ENCODE measurements around the gene STAMBPL1.
"Not testable (repeated sequence)": the region's sequence is repeated elsewhere in the genome, so short reads cannot be mapped to it uniquely, and the experiment has no call there.

Gene STAMBPL1

GRCh38 chr10:88926566-88927415 lies 46.7 kb downstream of the STAMBPL1 start:
- no peak overlapping the region for H3K9ac ChIP-seq (ENCODE audit: low read depth, low read length, poor library complexity, severe bottlenecking)
- H3K9me3 ChIP-seq (ENCODE audit: insufficient read depth, low read depth, low read length): no peaks in the 10 kb centered on the region
- H2AFZ ChIP-seq (ENCODE audit: low read length): no peak overlapping the region
- no peaks in the 10 kb centered on the region for H3K4me1 ChIP-seq (ENCODE audit: insufficient read depth, low read length, poor library complexity, severe bottlenecking)
- H3K4me2 ChIP-seq (ENCODE audit: low read depth, low read length, poor library complexity, severe bottlenecking): no peak overlapping the region
- no peaks in the 10 kb centered on the region for H3F3A ChIP-seq (ENCODE audit: low read depth)
- TF ChIP-seq EZH2phosphoT487 (IDR thresholded peaks at IDR 0.05; ENCODE audit: borderline replicate concordance): no peak
- TF ChIP-seq, protein P1, sequence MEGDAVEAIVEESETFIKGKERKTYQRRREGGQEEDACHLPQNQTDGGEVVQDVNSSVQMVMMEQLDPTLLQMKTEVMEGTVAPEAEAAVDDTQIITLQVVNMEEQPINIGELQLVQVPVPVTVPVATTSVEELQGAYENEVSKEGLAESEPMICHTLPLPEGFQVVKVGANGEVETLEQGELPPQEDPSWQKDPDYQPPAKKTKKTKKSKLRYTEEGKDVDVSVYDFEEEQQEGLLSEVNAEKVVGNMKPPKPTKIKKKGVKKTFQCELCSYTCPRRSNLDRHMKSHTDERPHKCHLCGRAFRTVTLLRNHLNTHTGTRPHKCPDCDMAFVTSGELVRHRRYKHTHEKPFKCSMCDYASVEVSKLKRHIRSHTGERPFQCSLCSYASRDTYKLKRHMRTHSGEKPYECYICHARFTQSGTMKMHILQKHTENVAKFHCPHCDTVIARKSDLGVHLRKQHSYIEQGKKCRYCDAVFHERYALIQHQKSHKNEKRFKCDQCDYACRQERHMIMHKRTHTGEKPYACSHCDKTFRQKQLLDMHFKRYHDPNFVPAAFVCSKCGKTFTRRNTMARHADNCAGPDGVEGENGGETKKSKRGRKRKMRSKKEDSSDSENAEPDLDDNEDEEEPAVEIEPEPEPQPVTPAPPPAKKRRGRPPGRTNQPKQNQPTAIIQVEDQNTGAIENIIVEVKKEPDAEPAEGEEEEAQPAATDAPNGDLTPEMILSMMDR (conservative IDR thresholded peaks at IDR 0.05; ENCODE audit: low read length): no peak
- H3K36me3 ChIP-seq (ENCODE audit: insufficient read depth, low read length): peaks cover 51% of the 10 kb centered on the region; the same call in 1 of the 2 replicates
- H3K79me2 ChIP-seq (ENCODE audit: insufficient read depth, low read length): no peaks in the 10 kb centered on the region
- H3K9me2 ChIP-seq (replicated peaks; ENCODE audit: low read depth, low read length): no peaks in the 10 kb centered on the region
- no peaks in the 10 kb centered on the region for H3K27me3 ChIP-seq (ENCODE audit: insufficient read depth, low read length, poor library complexity, severe bottlenecking)
- H4K20me1 ChIP-seq (ENCODE audit: insufficient read depth, low read length, poor library complexity, severe bottlenecking): no peaks in the 10 kb centered on the region
- no peak overlapping the region for H3K4me3 ChIP-seq (ENCODE audit: low read length, poor library complexity, severe bottlenecking)

- no peaks in the 10 kb centered on the region for H3K9me2 ChIP-seq (replicated peaks; ENCODE audit: low read depth, low read length)
- no peaks in the 10 kb centered on the region for H3F3A ChIP-seq (ENCODE audit: low read depth)
- H3K4me2 ChIP-seq (ENCODE audit: low read depth, low read length, poor library complexity, severe bottlenecking): no peak overlapping the region
- H3K27me3 ChIP-seq (ENCODE audit: insufficient read depth, low read length, poor library complexity, severe bottlenecking): no peaks in the 10 kb centered on the region
- H3K36me3 ChIP-seq (ENCODE audit: insufficient read depth, low read length): peaks cover 45% of the 10 kb centered on the region; the same call in 1 of the 2 replicates
- H3K9me3 ChIP-seq (ENCODE audit: insufficient read depth, low read depth, low read length): no peaks in the 10 kb centered on the region
- H4K20me1 ChIP-seq (ENCODE audit: insufficient read depth, low read length, poor library complexity, severe bottlenecking): no peaks in the 10 kb centered on the region
- no peak for TF ChIP-seq EZH2phosphoT487 (IDR thresholded peaks at IDR 0.05; ENCODE audit: borderline replicate concordance)
- no peak overlapping the region for H3K9ac ChIP-seq (ENCODE audit: low read depth, low read length, poor library complexity, severe bottlenecking)
- no peak overlapping the region for H3K4me3 ChIP-seq (ENCODE audit: low read length, poor library complexity, severe bottlenecking)
- no peak overlapping the region for H2AFZ ChIP-seq (ENCODE audit: low read length)
- no peaks in the 10 kb centered on the region for H3K4me1 ChIP-seq (ENCODE audit: insufficient read depth, low read length, poor library complexity, severe bottlenecking)
- H3K79me2 ChIP-seq (ENCODE audit: insufficient read depth, low read length): no peaks in the 10 kb centered on the region
These were observed 47.3 kb downstream of the STAMBPL1 start for GRCh38 chr10:88927416-88927690.

GRCh38 chr10:88928254-88928653 lies 48.2 kb downstream of the STAMBPL1 start:
- Histone ChIP-seq H3K4me3 (ENCODE audit: low read length, poor library complexity, severe bottlenecking) (no peak overlapping the region), H3K4me2 (ENCODE audit: low read depth, low read length, poor library complexity, severe bottlenecking) (no peak overlapping the region), H3K9me2 (replicated peaks; ENCODE audit: low read depth, low read length) (no peaks in the 10 kb centered on the region), H3K4me1 (ENCODE audit: insufficient read depth, low read length, poor library complexity, severe bottlenecking) (no peaks in the 10 kb centered on the region), H3K79me2 (ENCODE audit: insufficient read depth, low read length) (no peaks in the 10 kb centered on the region), H4K20me1 (ENCODE audit: insufficient read depth, low read length, poor library complexity, severe bottlenecking) (no peaks in the 10 kb centered on the region), H3K9me3 (ENCODE audit: insufficient read depth, low read depth, low read length) (no peaks in the 10 kb centered on the region), H3K27me3 (ENCODE audit: insufficient read depth, low read length, poor library complexity, severe bottlenecking) (no peaks in the 10 kb centered on the region), H3K36me3 (ENCODE audit: insufficient read depth, low read length) (peaks cover 37% of the 10 kb centered on the region; the same call in 1 of the 2 replicates), H3K9ac (ENCODE audit: low read depth, low read length, poor library complexity, severe bottlenecking) (no peak overlapping the region), H3F3A (ENCODE audit: low read depth) (no peaks in the 10 kb centered on the region), H2AFZ (ENCODE audit: low read length) (no peak overlapping the region)
- no peak for TF ChIP-seq EZH2phosphoT487 (IDR thresholded peaks at IDR 0.05; ENCODE audit: borderline replicate concordance)
- TF ChIP-seq, protein P1 (conservative IDR thresholded peaks at IDR 0.05; ENCODE audit: low read length): no peak

DNA sequence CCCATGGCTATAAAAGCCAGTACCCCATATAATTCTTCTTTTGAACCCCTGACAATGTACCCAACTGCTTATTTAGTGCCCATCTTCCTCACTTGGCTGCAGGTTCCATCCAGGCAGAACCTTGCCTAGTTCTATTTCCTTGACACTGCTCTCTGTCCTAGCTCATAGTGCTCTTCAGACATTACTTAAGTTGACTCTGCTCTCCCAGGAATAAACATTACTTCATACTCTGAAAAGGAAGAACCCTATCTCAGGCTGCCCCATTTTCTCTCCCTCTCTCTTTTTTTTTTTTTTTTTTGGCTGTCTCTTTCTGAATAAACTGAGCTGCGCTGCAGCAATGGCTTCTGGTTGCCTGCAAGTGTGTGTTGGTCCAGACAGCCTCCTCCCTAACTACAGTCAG lies 51.5 kb downstream of the STAMBPL1 start:
- peaks cover 5% of the 10 kb centered on the region for H3K4me1 ChIP-seq (ENCODE audit: insufficient read depth, low read length, poor library complexity, severe bottlenecking)
- H3K9ac ChIP-seq (ENCODE audit: low read depth, low read length, poor library complexity, severe bottlenecking): no peak overlapping the region
- H3K4me2 ChIP-seq (ENCODE audit: low read depth, low read length, poor library complexity, severe bottlenecking): no peak overlapping the region
- no peak overlapping the region for H3K4me3 ChIP-seq (ENCODE audit: low read length, poor library complexity, severe bottlenecking)
- no peaks in the 10 kb centered on the region for H3K79me2 ChIP-seq (ENCODE audit: insufficient read depth, low read length)
- no peaks in the 10 kb centered on the region for H4K20me1 ChIP-seq (ENCODE audit: insufficient read depth, low read length, poor library complexity, severe bottlenecking)
- H3K9me3 ChIP-seq (ENCODE audit: insufficient read depth, low read depth, low read length): no peaks in the 10 kb centered on the region
- H3K27me3 ChIP-seq (ENCODE audit: insufficient read depth, low read length, poor library complexity, severe bottlenecking): no peaks in the 10 kb centered on the region
- H3K9me2 ChIP-seq (replicated peaks; ENCODE audit: low read depth, low read length): no peaks in the 10 kb centered on the region
- no peak overlapping the region for H2AFZ ChIP-seq (ENCODE audit: low read length)
- TF ChIP-seq, protein P1 (conservative IDR thresholded peaks at IDR 0.05; ENCODE audit: low read length): no peak
- TF ChIP-seq EZH2phosphoT487 (IDR thresholded peaks at IDR 0.05; ENCODE audit: borderline replicate concordance): no peak
- no peaks in the 10 kb centered on the region for H3F3A ChIP-seq (ENCODE audit: low read depth)
- H3K36me3 ChIP-seq (ENCODE audit: insufficient read depth, low read length): peaks cover 16% of the 10 kb centered on the region; the same call in 1 of the 2 replicates

DNA sequence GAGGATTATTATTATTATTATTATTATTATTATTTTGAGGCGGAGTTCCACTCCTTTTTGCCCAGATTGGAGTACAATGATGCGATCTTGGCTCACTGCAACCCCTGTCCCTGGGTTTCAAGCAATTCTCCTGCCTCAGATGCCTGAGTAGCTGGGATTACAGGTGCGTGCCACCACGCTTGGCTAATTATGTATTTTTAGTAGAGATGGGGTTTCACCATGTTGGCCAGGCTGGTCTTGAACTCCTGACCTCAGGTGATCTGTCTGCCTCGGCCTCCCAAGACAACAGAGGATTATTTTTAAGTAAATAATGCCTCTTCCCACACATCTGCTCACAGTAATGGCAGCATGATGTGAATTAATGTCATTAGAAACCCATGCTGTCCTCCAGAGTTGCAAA lies 52.0 kb downstream of the STAMBPL1 start:
- H3K9me3 ChIP-seq (ENCODE audit: insufficient read depth, low read depth, low read length); H2AFZ ChIP-seq (ENCODE audit: low read length); H3K9ac ChIP-seq (ENCODE audit: low read depth, low read length, poor library complexity, severe bottlenecking); H3K9me2 ChIP-seq (replicated peaks; ENCODE audit: low read depth, low read length); H3K4me2 ChIP-seq (ENCODE audit: low read depth, low read length, poor library complexity, severe bottlenecking); H3F3A ChIP-seq (ENCODE audit: low read depth); H3K27me3 ChIP-seq (ENCODE audit: insufficient read depth, low read length, poor library complexity, severe bottlenecking); H3K79me2 ChIP-seq (ENCODE audit: insufficient read depth, low read length); H3K4me1 ChIP-seq (ENCODE audit: insufficient read depth, low read length, poor library complexity, severe bottlenecking); H4K20me1 ChIP-seq (ENCODE audit: insufficient read depth, low read length, poor library complexity, severe bottlenecking); H3K4me3 ChIP-seq (ENCODE audit: low read length, poor library complexity, severe bottlenecking): not testable (repeated sequence)
- peaks cover 11% of the 10 kb centered on the region; the same call in 1 of the 2 replicates for H3K36me3 ChIP-seq (ENCODE audit: insufficient read depth, low read length)
